Putamen (tissue), 1 donor: ENCODE measurements around the gene VIPR2.
A peak's percentile ranks its signal among the peaks of the same experiment; 100 is the strongest.
"Not testable (repeated sequence)": the region's sequence is repeated elsewhere in the genome, so short reads cannot be mapped to it uniquely, and the experiment has no call there.

Experiments
- DNase-seq: peaks from one replicate; pipeline ENCODE4 v3.0.0-alpha.2; 2016; ENCODE audit warnings: low spot score

VIPR2 gene

DNA sequence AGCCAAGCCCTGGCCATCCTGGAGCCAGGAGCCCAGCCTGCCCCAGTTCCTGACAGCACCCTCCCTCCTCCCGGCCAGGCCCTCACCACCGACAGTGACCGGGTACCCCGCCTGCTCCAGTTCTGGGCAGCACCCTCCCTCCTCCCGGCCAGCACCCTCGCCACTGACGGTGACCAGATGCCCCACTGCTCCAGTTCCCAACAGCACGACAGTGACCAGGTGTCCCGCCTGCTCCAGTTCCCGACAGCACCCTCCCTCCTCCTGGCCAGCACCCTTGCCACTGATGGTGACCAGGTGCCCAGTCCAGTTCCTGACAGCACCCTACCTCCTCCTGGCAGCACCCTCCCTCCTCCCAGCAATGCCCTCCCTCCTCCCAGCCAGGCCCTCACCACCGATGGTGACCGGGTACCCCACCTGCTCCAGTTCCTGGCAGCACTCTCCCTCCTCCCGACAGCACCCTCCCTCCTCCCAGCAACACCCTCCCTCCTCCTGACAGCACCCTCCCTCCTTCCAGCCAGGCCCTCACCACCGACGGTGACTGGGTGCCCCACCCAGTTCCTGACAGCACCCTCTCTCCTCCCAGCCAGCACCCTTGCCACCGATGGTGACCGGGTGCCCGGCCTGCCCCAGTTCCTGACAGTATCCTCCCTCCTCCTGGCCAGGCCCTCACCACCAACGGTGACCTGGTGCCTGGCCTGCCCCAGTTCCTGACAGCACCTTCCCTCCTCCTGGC lies 40.3 kb downstream of the VIPR2 start:
- no peak for DNase-seq

DNA sequence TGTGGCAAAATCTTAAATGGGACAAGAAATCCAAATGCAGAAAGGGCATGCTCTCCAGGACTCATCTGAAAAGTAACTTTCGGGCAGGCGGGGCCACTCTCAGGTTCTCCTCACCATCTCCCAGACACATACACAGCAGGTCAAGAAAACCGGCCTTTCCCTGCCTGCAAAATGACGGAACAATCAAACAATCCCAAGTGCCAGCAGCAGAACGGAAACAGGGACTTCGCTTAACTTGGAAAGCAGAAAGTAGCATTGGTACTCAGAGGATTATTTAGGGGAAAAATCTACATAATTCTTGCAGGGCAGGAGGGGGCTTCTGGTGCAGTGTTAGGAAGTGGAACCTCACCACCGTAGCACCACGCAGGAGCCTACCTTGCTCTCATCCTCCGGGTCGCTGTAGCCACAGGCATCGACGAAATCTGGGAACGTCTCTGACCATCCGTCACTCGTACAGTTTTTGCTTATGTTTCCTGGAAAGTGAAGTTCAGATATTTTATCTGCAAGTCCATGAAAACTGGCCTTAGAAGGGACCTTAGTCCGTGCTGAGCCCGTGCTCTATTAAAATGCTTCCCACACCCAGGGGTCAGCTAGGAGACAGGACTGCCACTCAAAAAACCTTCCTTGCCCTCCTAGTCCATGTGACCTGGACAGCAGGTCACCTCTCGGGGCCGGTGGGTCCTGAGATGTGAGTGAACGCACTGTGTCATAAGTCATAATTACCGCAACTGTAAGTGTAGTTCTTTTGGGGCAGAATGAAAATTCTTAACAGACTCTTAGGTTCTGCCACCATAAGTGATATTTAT lies 41.1 kb downstream of the VIPR2 start:
- no peak for DNase-seq

DNA sequence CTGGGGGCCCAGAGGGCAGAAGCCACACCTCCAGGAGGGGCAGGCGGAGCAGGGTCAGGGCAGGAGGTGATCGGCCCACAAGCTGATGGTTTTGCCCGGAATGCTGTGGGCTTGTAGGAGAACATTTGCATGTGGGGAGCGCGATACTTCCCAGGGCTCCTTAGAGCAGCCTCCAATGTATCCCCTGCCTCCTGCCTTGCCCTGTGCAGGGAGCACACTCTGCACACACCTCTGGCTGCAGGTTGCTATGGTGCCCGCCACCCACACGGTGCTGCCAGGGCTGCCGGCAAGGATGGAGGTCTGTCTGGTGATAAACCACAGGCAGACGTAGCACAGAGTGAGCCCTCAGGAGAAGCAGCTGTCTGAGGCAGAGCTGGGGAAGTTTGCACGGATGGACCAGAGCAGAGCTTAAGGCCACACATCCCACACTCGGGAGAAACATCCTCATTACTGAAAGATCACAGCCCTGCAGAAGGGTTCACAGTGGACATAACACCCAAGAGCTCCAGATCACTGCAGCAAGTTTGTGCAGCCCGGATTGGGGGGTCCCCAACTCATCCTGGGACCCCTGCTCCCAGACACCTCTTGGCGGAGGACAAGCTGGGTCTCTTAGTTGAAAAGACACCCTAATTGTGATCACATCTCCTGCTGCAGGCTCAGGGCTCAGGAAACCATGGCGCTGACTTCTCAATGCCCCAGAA lies 41.8 kb downstream of the VIPR2 start:
- DNase-seq: no peak

DNA sequence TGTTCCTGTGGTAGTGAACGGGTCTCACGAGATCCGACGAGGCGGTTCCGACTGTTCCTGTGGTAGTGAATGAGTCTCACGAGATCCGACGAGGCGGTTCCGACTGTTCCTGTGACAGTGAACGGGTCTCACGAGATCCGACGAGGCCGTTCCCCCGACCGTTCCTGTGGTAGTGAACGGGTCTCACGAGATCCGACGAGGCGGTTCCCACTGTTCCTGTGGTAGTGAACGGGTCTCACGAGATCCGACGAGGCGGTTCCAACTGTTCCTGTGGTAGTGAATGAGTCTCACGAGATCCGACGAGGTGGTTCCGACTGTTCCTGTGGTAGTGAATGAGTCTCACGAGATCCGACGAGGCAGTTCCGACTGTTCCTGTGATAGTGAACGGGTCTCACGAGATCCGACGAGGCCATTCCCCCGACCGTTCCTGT lies 43.0 kb downstream of the VIPR2 start:
- not testable (repeated sequence) for DNase-seq

DNA sequence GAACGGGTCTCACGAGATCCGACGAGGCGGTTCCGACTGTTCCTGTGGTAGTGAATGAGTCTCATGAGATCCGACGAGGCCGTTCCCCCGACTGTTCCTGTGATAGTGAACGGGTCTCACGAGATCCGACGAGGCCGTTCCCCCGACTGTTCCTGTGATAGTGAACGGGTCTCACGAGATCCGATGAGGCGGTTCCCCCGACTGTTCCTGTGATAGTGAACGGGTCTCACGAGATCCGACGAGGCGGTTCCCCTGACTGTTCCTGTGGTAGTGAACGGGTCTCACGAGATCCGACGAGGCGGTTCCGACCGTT lies 43.6 kb downstream of the VIPR2 start:
- DNase-seq: not testable (repeated sequence)

DNA sequence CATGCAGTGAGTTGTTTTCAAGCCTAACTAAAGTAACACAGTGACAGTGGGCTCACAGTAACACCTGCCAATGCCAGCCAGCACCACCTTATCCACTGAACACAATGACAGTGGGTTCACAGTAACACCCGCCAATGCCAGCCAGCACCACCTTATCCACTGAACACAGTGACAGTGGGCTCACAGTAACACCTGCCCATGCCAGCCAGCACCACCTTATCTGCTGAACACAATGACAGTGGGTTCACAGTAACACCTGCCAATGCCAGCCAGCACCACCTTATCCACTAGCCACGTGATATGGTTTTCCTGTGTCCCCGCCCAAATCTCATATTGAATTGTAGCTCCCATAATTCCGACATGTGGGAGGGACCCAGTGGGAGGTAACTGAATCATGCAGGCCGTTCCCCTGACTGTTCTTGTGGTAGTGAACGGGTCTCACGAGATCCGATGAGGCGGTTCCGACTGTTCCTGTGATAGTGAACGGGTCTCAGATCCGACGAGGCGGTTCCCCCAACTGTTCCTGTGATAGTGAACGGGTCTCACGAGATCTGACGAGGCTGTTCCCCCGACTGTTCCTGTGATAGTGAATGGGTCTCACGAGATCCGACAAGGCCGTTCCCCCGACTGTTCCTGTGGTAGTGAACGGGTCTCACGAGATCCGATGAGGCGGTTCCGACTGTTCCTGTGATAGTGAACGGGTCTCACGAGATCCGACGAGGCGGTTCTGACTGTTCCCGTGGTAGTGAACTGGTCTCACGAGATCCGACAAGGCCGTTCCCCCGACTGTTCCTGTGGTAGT lies 44.2 kb downstream of the VIPR2 start:
- DNase-seq: not testable (repeated sequence)

DNA sequence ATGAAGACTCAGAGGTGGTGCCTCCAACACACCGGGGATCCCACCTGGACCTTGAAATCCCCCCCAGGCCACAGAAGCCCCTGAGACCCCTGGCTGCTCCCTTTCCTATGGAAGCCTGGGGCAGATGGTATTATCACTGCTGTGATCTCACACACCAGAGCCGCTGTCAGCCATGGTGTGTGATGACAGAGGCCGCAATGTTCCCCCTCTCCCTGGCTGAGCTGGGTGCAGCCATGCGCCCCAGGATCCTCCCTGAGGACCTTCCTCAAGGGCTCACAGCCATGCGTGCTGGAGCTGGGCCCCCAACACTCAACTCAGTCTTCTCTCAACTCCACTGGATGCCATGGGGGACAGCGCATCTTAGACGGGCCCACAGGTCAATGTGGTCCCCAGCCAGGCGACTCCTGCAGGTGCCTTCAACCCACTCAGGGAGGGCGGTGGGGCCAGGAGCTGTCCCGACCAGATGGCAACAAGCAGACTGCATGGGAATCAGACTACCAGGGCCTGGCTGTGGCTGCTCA lies 44.9 kb downstream of the VIPR2 start:
- no peak for DNase-seq

DNA sequence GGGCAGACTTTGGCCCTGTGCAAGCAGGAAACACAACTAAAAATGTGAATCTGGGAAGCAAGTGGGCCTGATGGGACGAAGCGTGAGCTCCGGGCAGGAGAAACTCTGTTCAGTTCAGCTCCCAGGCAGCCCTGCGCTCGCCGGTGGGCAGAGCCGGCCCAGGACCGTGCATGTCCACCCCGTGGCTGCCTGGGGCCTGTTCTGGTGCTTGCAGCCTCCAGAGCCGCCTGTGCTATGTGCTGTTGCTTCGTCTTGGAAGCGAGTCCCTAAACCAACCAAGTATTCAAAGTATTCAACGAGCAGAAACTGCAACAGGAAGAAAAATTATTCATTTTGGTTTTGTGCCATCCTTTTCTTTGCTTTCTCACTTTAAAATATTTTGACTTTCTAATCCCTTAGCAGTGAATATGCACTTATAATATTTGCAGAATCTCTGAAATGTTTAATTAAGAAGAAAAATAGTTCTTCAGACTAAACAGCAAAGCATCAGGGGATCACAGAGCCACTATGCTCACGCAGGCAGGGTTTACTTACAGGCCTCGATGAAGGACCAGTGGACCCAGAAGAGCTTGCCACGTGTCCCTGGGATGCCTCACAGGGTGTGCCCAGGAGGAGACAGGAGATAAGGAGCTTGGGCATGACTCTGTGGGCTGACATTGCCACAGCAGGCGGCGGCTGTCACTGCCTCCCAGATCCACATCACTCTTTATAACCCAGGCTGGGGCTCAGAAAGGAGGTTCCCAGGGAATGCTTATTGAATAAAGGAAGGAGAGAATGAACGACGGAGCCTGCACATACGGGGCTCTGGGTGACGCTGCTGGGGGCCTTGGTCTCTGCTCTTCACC lies 45.6 kb downstream of the VIPR2 start:
- no peak for DNase-seq

DNA sequence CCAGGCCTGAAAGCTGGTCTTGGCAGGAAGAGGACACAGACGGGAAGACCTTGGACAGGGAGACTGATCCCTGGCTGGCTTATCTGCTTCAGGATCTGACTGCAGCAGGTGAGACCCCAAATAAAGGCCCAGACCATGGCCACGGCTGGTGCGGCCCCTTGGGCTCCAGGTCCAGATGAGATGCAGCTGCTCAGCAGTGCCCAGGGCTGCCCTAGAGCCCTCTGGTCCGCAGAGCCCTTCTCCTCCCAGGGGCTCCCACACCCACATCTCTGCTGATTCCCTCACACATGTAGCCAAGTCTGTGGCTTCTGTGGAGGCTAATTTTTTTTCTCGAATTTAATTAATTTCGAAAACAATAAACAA lies 46.3 kb downstream of the VIPR2 start:
- no peak for DNase-seq

DNA sequence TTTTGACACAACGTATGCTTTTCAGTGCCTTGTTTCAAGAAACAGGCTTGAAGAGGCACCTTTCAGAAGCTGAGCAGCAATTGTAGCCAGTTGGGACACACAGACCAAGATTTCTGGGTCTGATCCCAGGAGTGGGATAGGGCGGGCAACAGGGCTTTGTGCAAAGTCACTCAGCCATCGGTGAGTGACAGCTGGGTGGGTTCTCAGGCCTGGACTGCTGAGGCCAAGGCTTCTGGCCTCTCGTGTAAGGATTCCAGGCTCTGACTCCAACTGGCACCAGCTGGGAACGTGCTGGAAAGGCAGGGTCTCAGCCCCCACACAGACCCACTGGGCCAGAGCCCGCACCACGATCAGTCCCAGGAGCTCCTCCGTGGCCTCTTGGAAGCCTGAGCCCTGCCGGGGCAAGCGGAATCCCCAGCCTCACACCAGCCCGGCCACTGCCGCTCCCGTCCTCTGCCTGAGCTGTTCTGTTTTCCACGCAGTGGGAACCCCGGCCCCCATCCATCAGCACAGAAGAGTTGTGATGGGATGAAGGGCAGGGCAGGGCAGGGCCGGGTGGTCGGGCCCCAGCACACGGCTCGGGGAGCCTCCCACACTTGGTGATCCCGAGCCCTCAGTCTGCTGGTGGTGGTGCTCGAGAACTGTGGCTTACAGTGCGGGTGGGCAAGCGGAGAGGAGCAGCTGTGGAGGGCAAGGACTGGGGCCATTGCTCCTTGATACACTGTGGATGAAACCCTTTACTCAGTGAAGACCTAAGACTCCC lies 46.8 kb downstream of the VIPR2 start:
- DNase-seq: peak; percentile 12

DNA sequence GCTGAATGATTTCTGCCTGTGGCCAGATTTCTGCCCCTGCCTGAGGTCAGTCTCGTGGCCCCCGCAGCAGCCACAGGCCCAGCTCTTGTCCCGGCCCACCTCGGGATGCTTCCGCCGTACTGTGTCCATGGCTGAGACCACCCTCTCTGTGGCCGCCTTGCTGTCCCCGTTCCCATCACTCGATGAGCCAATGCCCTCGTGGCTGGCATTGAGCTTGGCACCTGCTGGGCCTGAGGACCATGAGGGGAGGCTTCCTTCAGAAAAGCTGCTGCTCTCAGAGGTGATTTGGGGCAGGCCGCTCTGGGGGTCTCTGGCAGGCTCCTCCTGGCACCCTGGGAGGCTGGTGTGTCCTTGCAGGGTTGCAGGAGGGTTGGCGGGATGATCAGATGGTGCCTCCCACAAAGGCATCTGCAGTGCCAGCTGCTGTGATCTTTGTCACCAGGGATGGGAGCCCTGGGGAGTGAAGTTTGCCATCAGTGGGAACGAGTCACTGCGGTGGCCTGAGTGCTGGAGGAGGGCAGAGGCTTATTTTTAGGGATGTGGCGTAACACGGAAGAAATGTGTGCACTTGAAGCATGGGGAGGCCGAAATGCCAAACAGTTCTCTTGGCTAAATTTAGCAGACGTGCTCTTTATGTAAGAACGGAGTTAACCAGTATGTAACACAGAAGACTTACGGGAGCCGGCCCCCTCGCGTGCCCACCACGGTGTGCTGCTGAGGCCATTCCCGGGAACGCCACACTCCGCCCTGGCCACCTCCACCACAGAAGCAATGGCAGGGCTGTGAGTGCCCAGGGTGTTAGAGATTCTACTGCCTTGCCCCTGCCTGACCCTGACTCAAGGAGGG lies 47.7 kb downstream of the VIPR2 start:
- no peak for DNase-seq

DNA sequence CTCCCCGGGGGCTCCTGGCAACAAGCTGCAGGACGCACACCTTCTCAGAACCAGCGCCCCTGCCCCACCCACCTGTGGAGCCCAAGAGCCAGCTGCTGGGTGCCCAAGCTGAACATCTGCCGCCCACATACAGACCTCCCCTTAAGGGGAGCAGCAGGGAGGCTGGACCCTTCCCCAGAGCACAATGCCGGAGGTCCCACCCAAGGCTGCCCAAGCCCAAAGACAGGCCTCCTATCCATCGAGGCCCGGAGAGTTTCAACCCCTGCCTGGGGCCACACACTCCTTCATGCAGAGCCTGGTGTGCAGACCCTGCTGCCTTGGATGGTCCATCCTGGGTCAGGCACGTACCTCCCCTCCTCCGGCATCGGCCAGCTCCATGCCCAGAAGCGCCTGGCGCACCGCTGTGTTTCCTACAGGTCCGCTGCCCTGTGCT lies 48.7 kb downstream of the VIPR2 start:
- no peak for DNase-seq

DNA sequence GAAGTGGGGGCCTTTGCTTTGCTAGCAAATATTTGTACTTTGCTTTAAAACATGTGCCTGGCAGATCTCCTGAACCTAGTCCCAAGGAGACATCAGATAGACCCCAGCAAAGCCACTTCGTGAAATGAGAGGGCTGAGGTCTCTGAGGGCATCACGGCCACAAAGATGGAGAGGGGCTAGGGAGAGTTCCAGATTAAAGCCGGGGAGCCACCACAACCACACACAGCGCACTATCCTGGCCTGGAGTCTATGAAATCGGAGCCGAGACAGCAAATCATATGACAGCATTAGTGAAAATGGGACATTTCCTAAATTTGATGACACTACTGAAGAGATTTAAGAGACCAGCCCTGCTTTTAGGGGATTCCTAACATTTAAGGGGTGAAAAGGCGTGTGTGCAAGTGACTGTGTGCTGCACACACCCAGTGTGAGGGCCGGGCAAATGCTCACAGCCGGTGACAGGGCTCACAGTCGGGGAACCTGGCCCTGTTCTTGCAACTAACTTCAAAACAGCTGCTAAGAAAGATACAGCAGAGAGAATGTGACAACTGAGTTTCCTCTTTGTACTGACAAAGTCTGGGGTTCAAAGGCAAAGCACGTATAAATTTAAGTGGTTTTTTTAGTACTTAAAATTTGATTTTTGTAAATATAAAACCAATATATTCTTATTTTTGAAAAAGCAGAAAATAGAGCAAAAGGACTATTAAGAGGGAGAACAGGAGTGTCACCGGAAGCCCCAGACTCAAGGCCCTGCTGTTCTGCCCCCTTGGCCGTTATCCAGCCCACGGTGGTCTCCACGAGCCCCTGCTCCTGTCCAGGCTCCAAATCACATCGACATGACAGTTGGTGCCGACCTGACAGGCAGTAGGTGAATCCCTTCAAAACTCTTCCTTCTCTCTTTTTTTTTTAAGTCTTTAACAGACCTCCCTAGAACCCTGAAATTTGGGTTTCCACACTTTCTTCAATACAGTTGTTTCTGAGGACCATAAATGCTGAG lies 49.5 kb downstream of the VIPR2 start:
- DNase-seq: no peak

DNA sequence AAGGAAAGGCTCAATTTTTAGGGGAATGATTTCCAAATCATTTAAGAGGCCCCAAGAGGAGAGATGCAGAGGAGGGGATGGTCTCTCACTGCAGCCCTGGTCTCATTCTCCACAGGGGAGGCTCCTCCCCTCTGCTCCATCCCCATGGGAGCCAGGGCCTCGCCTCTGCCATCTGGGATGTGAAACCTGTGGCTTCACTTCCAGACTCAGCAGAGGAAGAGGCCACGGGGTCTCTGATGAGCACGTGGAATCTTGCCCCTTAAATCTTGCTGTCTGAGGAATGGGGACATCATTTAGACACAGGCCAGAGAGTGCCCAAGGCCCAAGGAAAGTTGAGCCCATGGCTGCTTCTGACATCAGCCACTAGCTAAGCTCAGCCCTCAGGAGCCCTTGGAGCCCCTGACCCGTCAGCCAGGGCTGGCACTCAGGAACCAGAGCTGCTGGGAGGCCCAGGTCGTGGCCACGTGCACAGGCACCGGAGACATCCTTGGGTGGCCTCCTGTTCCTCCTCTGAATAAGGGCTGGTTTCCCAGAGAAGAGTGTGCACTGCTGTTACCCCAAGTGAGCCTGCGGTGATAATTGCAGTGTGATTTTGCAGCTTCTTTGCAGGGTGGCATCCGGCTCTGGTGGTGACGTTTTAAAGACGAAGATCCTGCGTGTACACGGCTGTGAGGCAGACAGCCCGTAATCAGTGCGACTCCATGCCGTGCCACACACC lies 50.5 kb downstream of the VIPR2 start:
- DNase-seq: no peak

DNA sequence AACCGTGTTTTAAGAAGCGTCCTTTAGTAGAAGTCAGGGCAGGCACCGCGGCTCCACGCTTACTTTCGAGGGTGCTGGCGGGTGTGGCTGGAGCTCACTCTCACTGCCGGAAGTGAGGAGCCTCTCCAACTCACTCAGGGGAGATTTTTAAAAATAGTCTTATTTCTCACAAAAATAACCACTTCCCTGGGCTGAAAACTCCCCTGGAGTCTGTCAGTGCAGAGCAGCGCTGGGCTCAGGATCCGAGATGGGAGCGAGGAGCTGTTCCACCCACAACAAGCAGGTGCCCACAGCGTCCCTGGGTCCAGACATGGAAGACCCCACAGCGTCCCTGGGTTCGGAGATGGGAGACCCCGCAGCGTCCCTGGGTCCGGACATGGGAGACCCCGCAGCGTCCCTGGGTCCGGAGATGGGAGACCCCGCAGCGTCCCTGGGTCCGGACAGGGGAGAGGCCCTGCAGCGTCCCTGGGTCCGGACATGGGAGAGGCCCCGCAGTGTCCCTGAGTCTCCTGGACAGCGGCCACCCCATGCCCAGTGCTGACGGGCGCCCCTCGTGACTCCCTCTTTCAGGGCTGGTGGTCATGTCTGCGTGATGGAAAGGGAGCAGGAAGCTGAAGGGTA lies 51.2 kb downstream of the VIPR2 start:
- no peak for DNase-seq

DNA sequence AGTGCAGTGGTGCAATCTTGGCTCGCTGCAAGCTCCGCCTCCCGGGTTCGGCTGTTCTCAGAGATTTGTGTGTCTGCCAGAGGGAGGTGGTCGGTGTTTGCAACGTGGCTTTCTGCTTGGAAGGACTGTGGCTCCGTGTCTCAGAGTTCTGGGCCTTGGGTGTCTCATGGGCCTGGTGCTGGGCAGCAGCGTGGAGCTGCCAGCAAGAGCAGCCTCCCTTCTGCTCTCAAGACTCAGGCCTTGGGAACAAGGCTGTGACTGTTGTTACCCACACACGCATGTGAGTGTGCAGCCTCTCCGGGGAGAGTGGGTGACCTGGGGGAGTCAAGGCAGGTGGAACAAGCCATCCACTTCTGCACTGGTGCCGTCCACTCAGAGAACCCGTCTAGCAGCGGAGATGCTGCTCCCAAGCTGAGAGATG lies 52.0 kb downstream of the VIPR2 start:
- DNase-seq: no peak
